HG03025 (cell line): ENCODE measurements around the gene LRFN5.
"Not testable (repeated sequence)": the region's sequence is repeated elsewhere in the genome, so short reads cannot be mapped to it uniquely, and the experiment has no call there.

ENCODE experiments used
- ATAC-seq: cut with Tn5 transposase; IDR thresholded peaks from one replicate; pipeline ENCODE4 v1.9.1; 2021; ENCODE audit warnings: mild to moderate bottlenecking, moderate library complexity; ENCODE audit not compliant: unreplicated experiment, low FRiP score

LRFN5 gene

DNA sequence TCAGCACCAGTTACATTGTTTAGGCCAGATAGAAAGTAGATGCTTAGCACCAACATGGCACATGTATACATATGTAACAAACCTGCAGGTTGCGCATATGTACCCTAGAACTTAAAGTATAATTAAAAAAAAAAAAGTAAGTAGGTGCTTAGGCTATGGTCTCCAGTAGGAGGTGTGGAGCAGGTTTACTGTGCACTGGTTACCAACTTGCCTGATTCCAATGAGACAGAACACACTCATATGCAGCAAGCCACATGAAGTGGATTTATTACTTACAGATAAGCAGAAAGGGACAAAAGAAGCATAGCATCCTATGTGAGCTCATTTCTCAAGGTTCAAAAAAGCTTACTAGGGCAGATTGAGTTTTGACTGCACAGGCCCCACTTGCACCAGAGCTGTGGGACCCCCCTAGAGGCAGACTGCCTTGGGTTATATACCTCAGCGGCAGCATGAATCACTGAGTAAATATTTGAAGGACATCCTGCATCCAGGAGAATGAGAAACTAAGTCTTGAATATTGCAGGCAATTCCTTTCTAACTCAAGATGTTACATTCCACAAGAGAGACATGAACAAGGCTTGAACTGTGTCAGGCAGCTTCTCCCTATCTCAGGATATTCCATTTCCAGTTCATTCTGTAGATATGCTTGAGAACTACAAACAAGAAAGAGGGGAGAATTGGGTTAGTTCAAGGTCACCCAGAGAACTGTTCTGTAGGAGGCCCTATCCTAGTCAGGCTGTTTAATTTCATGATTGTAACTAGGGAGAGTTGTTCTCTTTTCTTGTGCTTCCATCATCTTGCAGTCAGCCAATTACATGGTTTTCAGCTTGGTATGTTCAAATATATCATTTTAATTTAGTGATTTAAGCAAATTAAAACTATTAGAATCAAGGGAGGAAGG, 30.1 kb downstream of the LRFN5 start:
- no peak for ATAC-seq

DNA sequence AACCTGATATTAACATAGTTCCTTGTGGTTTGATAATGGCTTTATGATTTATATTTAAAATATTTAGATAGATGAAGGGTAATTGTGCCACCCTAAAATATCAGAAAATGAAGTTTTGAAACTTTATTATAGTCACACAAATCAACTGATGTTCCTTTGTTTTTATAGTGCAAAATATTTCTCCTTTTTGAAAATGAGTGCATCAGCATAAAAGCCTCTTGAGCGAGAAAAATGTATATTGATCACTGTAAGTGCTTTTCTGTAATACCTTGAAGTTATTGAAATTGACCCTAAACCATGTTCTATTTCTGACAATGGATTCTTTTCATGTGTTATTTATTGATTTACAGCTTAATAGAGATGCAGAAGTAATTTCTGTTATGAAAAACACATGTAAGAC, 35.0 kb downstream of the LRFN5 start:
- no peak for ATAC-seq

DNA sequence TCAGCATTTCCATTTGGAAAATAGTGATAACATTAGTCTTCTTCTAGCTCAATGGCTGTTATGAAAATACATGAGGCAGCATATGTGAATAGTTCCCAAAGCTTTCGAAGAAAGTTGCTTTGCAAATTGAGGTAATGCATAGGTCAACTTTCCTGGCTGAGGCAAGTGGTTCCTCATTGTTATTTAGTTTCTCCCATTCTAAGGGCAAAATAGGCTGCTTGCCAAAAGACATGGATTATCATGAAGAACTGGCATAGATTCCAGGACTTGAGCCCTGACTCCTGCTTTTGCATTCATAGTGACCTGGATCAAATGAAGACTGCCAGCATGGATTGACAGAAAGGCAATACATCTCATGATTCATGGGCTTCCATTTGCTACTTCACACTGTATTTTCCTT, 35.7 kb downstream of the LRFN5 start:
- no peak for ATAC-seq

DNA sequence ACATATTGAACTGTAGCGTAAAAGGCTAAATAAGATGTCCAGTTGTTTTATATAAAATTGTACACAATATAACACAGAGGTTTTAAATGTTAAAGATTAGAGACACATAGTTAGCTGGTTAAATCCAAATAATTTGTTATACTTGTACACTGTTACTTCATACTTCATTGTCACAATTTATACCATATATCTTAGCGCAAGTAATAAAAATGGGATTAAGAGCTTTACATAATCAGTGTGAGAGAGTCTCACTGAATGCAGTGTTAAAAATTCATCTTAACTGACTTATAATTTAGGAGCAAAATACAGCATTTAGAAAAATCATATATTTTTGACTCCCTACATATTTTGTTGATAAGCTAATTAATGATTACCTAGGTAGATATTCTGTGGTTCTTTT, 36.1 kb downstream of the LRFN5 start:
- ATAC-seq, result no peak

DNA sequence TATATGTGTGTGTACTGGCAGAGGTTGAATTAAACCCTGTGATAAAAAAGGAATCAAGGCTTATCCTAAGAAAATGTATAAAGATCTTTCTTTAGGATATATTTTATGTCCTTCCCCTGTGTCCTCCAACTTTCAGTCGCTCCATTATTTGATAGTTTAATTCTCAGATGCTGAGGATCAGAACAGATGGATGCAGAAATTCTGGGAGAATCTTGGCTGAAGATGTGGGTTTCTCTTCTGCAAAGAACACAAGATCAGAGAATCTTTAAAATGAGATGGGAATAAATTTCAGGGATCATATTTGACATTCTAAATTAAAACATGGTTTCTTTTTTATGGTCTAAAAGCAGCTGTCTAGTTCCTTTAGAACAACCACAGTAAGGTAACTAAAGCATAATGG, 37.9 kb downstream of the LRFN5 start:
- ATAC-seq, result no peak

DNA sequence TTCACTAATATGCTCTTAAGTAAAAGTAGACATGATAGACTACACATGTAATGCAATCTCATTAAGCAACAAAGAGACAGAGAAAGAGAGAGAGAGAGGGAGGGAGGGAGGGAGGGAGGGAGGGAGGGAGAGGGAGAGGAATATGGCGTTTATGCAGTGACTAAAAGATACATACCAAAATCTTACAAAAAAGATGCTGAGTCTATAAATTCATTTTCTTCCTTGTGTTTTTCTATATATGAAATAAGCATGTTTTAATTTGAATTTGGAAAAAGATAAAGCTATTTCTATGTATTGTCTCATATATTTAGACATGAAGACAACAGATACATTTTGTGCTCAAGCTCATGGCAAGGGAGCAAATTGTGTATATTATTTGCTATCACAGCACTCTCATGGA, 44.1 kb downstream of the LRFN5 start:
- ATAC-seq, result no peak

DNA sequence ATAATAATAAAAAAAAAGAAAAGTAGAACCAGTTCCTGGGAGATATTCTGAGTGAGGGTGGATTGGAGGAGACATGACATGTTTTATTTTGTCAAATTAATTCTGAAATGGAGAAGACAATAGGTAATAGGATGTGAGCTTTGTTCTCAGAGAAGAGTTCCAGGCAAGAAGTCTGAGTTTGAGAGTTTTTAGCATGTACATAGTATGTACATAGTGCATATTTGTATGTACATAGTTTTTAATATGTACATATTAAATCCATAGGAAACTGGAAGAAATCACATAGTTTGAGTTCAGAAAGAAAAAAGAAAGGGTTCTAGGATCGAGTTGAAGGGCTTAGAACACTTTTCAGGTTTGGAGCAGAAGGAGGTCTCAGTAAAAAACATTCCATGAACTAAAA, 47.5 kb downstream of the LRFN5 start:
- ATAC-seq, result no peak

DNA sequence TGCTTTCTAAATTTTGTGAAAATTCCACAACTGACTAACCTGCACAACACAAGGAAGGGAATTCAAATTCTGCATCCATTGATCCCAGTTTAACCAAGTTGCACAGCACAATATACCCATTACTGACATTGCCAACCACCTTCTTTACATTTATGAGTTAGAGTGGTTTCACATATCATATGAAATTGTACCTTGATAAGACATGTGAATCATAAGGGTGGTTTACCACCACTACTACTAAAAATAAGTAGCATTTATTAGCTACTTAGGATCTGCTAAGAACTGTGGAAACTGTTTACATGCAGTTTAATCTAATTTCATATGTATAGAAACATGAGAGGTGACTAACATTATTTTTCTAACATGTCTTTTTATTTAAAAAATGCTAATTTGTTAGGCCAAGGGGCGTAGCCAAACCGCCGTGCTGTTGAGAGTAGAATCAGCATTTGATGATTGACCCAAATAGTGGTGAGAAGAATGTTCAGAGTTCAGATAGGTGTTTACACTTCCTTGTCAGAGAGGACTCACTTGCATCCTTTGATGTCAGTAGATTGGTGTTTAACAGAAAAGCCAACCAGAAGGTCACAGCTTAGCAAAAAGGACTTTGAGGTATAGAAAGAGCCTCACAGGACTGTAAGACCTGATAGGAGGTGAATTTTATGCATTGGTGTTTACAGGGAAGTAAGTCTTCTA, 56.2 kb downstream of the LRFN5 start:
- ATAC-seq, result no peak

DNA sequence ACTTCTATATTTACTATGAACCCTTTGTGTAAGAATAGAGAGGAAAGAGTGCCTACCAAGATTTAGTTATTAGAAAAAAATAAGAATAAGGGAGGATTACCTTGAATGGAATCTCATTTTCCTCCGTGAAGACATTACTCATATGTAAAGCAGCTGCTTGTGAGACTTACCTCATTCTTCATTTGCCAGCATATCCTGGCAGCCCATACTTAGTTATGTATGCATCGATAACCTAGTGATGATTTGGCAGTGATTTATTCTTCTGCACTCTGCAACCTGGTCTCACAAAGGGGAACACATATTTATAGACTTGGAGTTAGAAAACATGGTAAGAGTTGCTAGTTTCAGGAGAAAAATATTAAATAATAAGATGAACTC, 56.8 kb downstream of the LRFN5 start:
- no peak for ATAC-seq

DNA sequence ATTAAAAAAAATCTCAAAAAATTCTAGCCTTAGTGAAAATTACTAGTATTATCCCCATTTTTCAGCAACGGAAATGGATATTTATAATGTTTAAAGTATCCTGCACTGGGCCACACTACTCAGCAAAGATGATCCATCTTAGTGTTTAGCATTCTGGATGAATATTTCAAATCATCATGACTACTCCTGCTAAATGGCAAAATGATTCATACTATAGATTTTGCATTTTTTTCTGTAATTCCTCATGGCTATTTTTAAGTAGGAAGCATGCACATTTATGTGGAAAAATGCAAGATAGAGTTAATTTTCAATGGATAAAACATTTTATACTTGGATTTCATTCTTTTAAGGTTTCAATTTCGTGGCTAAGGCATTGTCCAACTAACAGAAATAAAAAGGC, 59.6 kb downstream of the LRFN5 start:
- ATAC-seq, result no peak

DNA sequence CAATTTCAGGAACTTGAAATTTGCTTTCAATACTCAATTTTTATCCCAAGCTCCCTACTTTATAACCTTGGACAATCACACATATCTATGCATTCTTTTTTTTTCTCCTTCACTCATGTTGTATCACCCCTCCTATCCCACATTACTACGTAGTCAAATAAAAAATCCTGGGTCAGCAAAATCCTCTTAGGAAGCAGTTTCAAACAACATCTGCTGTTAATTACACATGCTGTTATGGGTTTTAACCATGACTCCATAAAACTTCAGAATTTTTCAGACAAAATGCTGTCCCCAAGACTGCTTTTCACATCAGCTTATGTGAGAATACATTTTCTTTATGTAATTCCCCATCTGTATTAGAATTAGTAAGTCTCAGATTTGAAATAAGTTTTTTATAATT, 61.7 kb downstream of the LRFN5 start:
- no peak for ATAC-seq

DNA sequence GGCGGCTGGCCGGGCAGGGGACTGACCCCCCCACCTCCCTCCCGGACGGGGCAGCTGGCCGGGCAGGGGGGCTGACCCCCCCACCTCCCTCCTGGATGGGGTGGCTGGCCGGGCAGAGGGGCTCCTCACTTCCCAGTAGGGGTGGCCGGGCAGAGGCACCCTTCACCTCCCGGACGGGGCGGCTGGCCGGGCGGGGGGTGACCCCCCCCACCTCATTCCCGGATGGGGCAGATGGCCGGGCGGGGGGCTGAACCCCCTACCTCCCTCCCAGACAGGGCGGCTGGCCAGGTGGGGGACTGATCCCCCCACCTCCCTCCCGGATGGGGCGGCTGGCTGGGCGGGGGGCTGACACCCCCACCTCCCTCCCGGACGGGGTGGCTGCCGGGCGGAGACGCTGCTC, 66.9 kb downstream of the LRFN5 start:
- ATAC-seq, result not testable (repeated sequence)

DNA sequence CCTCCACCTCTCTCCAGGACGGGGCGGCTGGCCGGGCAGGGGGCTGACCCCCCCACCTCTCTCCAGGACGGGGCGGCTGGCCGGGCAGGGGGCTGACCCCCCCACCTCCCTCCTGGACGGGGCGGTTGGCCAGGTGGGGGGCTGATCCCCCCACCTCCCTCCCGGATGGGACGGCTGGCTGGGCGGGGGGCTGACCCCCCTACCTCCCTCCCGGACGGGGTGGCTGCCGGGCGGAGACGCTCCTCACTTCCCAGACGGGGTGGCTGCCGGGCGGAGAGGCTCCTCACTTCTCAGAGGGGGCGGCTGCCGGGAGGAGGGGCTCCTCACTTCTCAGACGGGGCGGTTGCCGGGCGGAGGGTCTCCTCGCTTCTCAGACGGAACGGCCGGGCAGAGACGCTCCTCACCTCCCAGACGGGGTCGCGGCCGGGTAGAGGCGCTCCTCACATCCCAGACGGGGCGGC, 67.9 kb downstream of the LRFN5 start:
- not testable (repeated sequence) for ATAC-seq

DNA sequence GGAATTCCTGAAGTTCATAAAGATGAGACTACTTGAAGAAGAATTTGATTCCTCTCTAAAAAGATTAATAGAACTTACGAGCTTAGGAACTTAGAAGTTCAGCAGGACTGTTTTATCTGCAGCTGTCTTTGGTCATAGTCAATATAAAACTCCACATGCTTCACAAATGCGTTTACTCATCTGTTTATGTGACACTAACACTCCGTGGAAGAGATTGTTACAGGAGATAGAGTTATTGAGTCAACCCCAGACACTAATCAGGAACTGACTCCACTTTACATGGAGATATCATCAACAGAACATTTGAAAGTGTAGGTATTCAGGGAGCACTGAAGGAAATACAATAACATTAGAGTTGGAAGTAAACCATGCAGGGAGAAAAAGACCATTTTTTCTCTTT, 92.8 kb downstream of the LRFN5 start:
- ATAC-seq, result no peak

DNA sequence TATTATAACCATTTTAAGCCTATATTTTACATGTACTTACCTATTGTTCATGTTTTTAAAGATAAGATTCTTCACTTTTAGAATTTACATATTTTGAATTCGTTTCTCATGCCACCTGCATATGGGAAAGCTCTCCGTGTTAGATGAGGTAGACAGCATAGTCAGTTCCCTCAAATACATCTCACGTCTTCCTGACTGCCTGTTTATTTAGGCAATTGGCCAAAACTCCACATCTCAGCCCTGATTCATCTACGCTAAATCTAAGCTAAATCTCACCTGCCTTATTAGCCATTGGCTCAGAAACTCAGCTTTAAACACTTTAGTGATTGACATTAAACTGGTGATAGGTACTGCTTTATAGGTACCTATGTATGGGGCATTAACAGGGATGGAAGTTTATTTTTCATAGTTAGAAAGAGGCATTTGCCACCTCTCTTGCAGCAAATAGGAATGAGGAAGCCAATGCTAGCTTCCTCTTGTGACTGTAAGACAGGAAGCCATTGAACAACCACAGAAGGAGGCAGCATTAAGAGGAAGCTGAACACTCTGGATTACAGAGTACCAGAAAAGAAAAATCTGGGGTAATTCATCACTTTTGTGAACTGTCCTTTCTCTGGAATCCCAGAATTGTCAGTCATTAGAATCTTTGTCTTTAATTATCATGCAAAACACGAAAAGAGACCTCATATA, 111.9 kb downstream of the LRFN5 start:
- ATAC-seq, result no peak

DNA sequence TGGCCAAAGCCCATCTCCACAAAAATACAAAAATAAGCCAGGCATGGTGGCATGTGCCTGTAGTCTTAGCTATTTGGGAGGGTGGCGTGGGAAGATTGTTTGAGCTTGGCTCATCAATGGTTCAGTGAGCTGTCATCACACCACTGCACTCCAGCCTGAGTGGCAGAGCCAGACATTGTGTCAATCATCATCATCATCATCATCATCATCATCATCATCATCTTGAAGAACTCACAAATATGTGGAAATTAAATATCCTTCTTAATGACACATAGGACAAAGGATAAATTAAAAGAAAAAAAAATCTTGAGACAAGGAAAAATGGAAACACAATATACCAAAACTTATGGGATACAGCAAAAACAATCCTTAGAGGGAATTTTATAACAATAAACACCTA, 132.5 kb downstream of the LRFN5 start:
- no peak for ATAC-seq

DNA sequence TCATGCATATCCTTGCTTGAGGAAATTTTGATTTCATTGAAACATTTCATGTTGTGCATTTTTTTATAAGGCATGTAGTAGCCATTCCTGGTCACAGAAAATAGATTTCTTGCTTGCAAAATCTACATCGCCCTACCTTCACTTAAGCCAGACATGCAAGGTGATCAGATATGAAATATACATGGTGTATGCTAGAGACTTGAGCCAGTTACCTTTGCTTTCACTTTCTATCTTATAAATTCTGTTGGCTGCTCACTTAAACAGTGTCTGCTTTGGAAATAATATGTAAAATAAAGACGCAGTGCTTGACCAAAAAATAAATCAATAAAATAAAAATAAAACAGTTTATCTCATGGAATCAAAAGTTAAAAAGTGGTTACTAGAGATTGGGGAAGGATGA, 136.5 kb downstream of the LRFN5 start:
- no peak for ATAC-seq

DNA sequence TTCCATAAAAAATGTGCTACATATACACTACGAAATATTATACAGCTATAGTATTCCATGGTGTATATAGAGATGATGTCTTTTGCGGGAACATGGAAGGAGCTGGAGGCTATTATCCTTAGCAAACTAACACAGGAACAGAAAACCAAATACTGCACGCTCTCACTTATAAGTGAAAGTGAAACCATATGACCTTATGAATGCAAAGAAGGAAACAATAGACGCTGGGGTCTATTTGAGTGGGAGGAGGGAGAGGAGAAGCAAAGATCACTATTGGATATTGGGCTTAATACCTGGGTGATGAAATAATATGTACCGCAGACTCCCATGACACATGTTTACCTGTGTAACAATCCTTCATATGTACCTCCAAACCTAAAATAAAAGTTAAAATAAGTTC, 142.8 kb downstream of the LRFN5 start:
- no peak for ATAC-seq

DNA sequence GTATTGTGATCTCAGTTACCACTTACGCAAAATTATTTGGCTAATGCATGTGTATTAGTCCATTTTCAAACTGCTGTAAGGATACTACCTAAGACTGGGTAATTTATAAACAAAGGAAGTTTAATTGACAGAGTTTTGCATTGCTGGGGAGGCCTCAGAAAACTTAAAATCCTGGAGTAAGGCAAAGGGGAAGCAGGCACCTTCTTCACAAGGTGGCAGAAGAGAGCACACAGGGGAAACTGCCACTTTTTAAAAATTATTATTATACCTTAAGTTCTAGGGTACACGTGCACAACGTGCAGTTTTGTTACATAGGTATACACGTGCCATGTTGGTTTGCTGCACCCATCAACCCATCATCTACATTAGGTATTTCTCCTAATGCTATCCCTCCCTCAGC, 143.9 kb downstream of the LRFN5 start:
- ATAC-seq, result not testable (repeated sequence)

DNA sequence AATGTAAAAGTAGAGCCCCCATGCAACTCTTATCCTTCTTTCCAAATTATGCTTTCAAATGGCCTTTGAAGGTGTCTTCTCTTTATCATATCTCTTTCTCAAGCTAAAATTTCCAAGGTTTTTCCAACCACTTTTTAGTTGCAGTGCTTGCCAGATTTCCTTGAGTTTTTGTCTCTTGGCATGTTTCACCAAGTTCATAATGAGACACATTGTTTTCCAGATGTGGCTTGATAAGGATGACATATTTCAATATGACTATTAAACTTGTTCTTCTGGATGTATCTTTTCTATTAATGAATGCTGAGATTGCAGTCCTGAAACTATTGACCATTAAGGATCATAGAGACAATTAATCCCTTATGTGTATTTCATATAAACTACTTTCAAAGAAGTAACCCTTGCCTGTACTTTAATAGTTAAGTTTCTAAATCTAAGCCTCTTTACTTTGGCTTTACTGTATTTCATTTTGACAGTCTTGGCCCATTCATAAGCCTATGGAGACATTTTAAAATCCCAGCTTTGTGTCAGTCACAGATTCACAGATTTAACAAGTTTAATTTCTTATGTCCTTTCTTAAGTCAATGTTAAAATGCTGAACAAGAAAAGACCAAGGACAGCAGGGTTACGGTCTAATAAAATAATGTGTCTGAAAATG, 151.5 kb downstream of the LRFN5 start:
- ATAC-seq, result no peak

DNA sequence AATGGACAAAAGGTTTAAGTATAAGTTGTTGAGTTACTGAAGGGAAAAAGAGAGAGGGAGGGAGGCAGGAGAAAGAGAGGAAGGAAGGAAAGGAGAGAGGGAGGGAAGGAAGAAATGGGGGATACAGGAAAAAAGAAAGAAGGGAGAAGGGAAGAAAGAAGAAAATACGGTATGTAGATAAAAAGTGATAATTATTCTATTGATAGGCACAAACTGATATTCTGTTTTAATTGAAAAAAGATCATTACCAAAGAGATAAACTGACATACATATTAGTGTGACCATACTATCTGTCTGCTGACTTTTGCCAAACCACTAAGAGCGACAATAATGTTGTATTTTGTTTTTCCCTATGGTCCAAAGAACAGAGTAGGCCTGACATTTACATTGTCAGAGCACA, 154.5 kb downstream of the LRFN5 start:
- ATAC-seq, result no peak
